Measurements from ENCODE around the gene TSPAN18.

Gene TSPAN18

GRCh38 chr11:44726283-44727113 is at the start of gene TSPAN18:
Gene TSPAN18, plus strand, starts transcription at chr11:44726962. Its CDS starts 179,455 bp downstream, at chr11:44906417.
- no peak for DNase-seq (ENCODE audit: low read depth in 2 of 2)

GRCh38 chr11:44680982-44681597 is 45.7 kb upstream of the TSPAN18 start:
- no peak for DNase-seq (ENCODE audit: low read depth in 2 of 2)

GRCh38 chr11:44681698-44682097 is 45.1 kb upstream of the TSPAN18 start:
- no peak for DNase-seq (ENCODE audit: low read depth in 2 of 2)

GRCh38 chr11:44684859-44685281 is 41.9 kb upstream of the TSPAN18 start:
- no peak for DNase-seq (ENCODE audit: low read depth in 2 of 2)

GRCh38 chr11:44687388-44687787 is 39.4 kb upstream of the TSPAN18 start:
- no peak for DNase-seq (ENCODE audit: low read depth in 2 of 2)

- DNase-seq (ENCODE audit: low read depth in 2 of 2) = no peak
These were observed 37.5 kb upstream of the TSPAN18 start for GRCh38 chr11:44689265-44689664.

GRCh38 chr11:44690651-44691050 is 36.1 kb upstream of the TSPAN18 start:
- DNase-seq (ENCODE audit: low read depth in 2 of 2) = no peak

- no peak for DNase-seq (ENCODE audit: low read depth in 2 of 2)
These were observed 34.3 kb upstream of the TSPAN18 start for GRCh38 chr11:44692460-44692859.

- DNase-seq (ENCODE audit: low read depth in 2 of 2) = no peak
These were observed 33.1 kb upstream of the TSPAN18 start for GRCh38 chr11:44693654-44694119.

GRCh38 chr11:44694443-44694842 is 32.3 kb upstream of the TSPAN18 start:
- no peak for DNase-seq (ENCODE audit: low read depth in 2 of 2)

- no peak for DNase-seq (ENCODE audit: low read depth in 2 of 2)
These were observed 31.5 kb upstream of the TSPAN18 start for GRCh38 chr11:44695169-44695833.

- DNase-seq (ENCODE audit: low read depth in 2 of 2) = no peak
These were observed 28.4 kb upstream of the TSPAN18 start for GRCh38 chr11:44698252-44698912.

- no peak for DNase-seq (ENCODE audit: low read depth in 2 of 2)
These were observed 27.0 kb upstream of the TSPAN18 start for GRCh38 chr11:44699497-44700408.

GRCh38 chr11:44701276-44701675 is 25.5 kb upstream of the TSPAN18 start:
- no peak for DNase-seq (ENCODE audit: low read depth in 2 of 2)

GRCh38 chr11:44702889-44703288 is 23.9 kb upstream of the TSPAN18 start:
- DNase-seq (ENCODE audit: low read depth in 2 of 2) = no peak

GRCh38 chr11:44707094-44707493 is 19.7 kb upstream of the TSPAN18 start:
- DNase-seq (ENCODE audit: low read depth in 2 of 2) = no peak

- DNase-seq (ENCODE audit: low read depth in 2 of 2) = no peak
These were observed 18.8 kb upstream of the TSPAN18 start for GRCh38 chr11:44708009-44708408.

- no peak for DNase-seq (ENCODE audit: low read depth in 2 of 2)
These were observed 18.1 kb upstream of the TSPAN18 start for GRCh38 chr11:44708523-44709280.

GRCh38 chr11:44709281-44709562 is 17.5 kb upstream of the TSPAN18 start:
- DNase-seq (ENCODE audit: low read depth in 2 of 2) = no peak

- no peak for DNase-seq (ENCODE audit: low read depth in 2 of 2)
These were observed 16.8 kb upstream of the TSPAN18 start for GRCh38 chr11:44709966-44710365.

All from fibroblast of skin of left biceps (primary cell).